Dedifferentiated amniotic fluid mesenchymal stem cell (primary cell): ENCODE measurements around the gene SRRD.

Source experiments
- DNase-seq: peaks from one replicate; pipeline ENCODE4 v3.0.0-alpha.2; 2016; ENCODE audit errors: extremely low spot score

Gene SRRD

GRCh38 chr22:26453812-26454500 lies 29.7 kb upstream of the SRRD start:
- DNase-seq: no peak

DNA sequence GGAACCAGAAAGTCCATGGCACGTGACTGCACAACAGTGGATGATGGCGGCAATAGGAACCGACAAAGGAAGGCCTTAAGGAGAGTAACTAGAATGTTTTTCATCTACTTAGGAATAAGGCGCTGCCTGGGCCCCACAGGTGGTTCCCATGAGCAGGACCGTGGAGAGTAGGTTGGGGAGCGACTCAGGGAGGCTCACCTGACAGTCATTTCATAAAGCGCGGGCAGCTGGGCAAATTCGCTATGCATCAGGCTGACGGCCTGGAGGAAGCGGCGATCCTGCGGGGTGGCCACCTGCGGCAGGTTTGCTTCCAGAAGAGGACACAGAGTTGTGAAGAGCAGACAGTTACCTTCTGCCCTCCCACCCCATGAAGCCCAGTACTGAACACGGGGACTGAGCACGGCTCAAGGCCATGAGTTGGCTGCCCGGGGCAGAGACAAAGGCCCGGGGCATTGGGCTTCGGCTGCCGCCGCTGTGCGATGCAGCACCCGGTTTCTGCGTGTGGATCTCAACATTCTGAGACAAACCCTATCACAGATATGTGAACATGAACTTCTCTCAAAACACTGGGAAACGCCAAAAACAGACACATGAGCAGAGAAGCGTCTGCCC lies 25.9 kb upstream of the SRRD start:
- no peak for DNase-seq

GRCh38 chr22:26460202-26460601 lies 23.5 kb upstream of the SRRD start:
- no peak for DNase-seq

DNA sequence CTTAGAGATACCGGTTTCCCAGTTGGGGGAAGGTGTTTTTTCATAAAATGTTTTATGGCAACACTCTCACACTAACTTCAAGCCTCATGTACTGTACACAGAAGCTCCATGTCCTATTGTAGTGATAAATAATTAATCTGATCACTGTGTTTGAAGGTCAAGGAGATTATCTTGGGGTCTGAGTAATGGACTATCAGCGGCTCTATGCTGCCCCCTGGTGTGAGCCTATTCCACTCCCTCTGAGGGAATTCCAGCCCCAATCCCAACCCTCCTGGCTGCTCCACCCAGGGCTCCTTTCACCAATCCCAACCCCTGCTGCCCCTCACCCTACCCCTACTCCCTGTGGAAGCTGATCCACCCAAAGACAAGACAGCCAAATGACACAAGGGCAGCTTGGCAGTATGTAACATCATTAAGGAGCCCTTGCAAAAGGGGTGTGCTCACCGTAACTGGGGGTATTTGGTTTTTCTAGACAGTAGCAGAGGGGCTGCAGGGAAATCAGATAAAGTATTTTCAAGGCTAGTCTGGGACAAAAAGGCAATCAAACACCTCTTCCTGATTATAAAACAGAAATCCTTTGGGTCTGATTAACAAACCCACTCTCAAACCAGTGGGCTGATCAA lies 22.4 kb upstream of the SRRD start:
- DNase-seq: no peak

DNA sequence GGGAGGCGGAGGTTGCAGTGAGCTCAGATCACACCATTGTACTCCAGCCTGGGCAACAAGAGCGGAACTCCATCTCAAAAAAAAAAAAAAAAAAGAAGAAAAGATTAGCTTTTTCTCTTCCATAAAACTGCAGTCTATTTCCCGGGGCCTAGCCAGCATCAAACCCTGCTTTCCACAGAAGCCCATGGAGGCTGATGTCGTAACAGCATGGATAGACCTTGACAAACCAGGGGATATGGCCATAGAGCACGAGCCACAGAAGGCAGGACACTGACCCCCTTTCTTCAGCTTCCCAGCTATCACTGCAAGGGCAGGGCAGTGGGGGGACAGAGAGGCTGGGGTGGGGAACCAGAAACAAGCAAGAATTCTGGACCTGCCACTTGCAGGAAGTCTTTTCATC lies 21.6 kb upstream of the SRRD start:
- no peak for DNase-seq

DNA sequence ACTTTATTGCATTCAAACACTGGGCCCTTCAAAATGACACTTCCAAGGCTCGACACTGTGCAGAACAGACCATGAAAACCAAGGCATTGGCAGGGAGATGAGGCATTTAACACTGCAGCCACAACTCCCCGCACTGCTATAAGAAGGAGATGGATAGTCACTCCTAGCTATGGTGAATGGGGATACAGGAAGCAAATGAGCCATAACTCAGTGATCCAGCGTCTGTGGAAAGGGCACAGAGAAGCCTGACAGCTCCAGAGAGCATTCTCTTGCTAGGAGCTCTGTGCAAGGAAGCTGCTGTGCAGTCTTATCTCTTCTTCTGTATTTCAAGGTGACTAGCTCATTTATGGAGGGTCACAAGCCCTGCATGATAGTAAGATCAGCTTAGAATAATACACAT lies 21.0 kb upstream of the SRRD start:
- DNase-seq: no peak

DNA sequence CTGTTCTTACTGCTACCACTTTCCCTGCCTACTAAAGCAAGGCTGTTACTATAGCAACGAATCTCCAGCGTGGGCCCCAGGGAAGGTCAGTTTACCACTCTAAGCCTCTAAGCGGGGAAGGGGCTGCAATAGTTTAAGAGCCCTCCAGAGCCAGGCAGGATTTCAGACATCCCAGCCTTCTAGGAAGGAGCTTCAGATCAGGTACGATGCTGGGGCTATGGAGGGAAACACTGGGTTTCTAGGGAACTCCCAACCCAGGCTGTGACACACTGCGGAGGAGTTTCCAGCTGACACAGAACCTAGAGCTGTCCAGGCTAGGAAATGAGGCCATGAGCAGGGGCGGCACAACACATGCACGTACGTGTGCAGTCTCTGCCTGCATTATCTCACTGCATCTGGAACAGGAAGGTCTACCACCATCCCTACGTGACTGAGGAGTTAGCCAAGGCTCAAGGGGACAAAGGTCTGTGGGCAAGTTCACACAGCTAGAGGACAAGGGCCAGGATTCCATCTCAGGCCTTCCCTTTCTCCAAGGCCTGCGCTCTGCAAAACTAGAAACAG lies 20.5 kb upstream of the SRRD start:
- DNase-seq: no peak

DNA sequence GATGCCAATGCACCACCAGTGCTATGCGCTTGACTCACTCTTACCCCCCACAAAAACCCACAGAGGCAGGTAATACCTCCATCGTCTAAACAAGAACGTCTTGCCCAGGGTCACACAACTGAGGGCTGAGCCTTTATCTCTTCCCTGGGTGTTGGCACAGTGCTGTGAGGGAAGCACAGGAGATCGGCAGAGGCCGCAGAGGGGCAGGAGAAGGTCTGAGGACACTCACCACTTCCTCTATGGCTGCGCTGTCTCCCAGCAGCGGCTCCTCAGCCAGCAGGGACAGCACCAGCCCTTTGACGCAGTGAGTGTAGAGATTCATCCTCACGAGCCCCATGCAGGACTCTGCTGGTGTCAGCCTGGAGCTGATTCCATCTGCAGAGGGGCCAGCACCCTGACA lies 20.0 kb upstream of the SRRD start:
- DNase-seq: no peak

DNA sequence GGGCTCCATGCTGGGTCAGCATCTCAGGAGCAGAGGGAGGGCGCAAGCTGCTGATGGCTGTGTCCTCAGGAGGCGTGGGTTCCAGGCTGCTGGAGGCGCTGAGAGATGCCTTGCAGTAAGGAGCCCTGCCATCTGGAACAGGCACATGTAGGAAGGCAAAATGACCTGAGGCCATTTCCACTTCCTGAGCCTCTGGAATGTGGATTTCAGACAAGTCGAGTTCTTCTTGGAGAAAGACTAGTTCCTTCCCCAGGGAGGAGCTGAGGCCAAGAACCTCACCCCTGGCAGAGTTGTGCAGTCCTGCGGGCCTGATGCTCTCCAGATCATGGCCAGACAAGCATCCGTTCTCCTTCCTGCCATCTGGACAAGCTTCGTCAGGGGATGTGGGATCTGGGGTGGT lies 19.4 kb upstream of the SRRD start:
- no peak for DNase-seq

DNA sequence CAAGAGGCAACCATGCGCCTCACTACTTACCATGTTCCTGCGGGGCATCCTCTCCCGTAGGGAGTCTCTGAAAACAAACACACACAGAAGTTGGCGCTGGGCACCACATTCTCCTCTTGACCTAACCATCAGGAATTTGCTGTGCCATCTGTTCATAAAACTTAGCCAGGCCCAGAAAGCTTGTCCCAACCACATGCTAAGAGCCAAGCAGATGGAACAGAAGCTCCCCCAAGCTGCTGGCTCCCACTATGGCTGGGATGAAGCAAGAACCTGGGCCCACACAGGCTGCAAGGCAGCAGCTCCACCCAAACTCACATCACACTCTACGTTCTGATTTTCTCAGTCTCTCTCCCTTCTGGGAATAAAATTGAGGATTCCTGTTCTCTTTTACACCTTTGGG lies 17.5 kb upstream of the SRRD start:
- DNase-seq: no peak

DNA sequence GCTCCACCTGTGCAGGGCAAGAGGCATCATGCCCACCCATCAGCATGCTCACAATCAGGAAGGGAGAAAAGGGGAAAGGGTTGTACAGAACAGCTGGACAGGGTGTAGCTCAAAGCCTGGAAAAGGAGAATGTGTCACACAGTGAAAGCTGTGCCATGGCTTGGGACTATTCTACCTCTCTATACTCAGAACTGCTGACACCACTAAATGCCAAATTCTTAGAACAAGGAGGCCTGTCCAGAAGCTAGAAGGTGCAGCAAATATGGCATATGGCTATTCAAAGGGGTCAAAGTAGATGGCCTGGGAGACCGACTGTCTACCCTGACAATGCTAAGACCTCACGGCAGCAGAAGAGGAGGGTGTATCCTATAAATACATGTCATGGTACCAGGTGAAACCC lies 12.9 kb upstream of the SRRD start:
- no peak for DNase-seq

DNA sequence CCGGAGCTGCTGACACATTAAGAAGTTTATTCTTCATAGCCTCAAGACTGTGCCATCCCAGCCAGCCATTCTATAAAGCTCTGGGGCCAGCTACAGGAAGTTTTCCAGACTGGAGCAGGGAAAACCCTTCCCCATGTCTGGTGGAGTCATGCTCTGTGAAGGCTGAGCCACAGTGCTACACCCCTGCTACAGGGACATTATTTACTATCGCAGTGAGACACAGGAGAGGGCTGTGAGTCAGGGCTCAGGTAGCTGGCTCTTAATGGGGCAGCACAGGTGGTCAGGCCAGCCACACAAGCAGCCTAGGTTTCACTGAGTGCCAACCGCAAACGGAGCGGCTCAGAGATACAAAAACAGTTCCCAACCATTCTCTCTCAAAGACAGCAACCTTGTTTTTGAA lies 12.2 kb upstream of the SRRD start:
- DNase-seq: no peak

DNA sequence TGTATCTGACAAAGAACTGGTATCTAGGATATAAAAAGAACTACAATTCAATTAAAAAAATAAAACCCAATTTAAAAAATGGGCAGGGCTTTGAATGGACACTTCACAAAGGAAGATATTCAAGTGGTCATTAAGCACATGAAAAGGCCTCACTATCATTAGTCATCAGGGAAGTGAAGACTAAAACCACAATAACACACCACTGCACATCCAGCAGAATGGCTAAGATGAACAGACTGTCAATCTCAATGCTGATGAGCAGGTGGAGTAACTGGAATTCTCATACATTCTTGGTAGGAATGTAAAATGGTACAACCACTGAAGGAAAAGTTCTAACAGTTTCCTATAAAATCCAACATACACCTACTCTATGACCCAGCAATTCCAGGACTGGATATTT lies 9.0 kb upstream of the SRRD start:
- no peak for DNase-seq

- DNase-seq: no peak
Measured at GRCh38 chr22:26476705-26477340, 6.9 kb upstream of the SRRD start.

- DNase-seq: no peak
Measured at GRCh38 chr22:26477341-26477731, 6.3 kb upstream of the SRRD start.

DNA sequence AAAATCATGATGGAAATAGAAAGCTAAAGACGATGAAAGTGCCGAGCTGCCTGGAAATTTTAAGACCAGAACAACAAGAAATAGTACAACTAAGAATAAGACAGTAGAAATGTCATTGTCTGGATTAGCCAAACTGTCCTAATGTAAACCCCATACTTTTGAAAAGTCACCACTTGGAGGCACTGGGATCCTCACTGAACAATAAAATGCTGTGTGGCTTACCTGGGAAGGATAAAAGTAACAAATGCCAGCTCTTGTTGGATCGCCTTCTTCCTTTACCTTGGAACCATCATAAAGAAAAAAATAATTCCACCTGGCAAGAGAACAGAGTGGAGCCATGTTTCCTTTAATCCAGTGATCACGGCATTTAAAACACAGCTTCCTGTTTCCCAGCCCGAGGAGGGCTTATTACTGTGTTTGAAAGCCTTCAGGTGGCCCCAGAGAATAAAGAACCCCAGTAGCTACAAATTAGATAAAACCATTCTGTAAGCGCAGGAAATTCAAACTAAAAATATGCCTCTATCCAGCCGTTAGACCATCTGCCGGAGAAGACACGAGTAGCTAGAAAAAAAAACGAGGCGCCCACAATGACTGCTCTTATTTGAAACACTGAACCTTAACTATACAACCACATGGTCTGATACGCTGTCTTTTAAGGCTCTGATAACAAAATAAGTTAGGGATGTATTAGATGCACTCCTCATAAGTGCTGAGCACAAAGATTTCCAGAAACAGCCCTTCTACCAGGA lies 4.5 kb upstream of the SRRD start:
- DNase-seq: no peak

- no peak for DNase-seq
Measured at GRCh38 chr22:26479792-26480610, 3.7 kb upstream of the SRRD start.

GRCh38 chr22:26480611-26480932 lies 3.1 kb upstream of the SRRD start:
- no peak for DNase-seq

- no peak for DNase-seq
Measured at GRCh38 chr22:26481112-26481693, 2.5 kb upstream of the SRRD start.

- no peak for DNase-seq
Measured at GRCh38 chr22:26481694-26482093, 2.0 kb upstream of the SRRD start.

DNA sequence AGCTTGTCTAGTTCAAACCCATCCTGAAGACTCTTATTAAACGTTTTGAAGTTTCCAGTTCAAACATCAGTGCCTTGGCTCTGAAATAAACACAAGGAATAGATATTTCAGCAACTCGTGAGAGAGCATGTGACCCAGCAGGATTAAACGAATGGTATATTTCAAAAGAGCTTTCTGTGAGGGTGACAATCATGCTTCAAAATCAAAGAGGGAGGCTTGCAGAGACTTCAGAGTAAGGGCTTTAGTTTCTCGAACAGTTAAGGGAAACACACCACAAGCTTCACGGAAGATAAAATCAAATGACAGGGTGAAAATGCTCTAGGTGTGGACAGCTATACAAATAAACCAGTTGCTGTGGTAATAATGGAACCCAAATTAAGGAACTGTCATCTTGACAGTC lies 1.5 kb upstream of the SRRD start:
- DNase-seq: no peak
